HFFc6 (cell line): ENCODE data around the gene SH2D2A. TPM values are rescaled to one million over a fixed set of nuclear protein-coding genes. Genes with fewer than 3 reads are reported as not detected.
A peak's percentile ranks its signal among the peaks of the same experiment; 100 is the strongest.

ENCODE experiments used
- DNase-seq: peaks from one replicate; pipeline ENCODE4 v3.0.0-alpha.2; 2018
- H3K27ac Mint-ChIP-seq: 2 replicates; pipeline ENCODE4 v1.8.0; 2020; ENCODE audit warnings: mild to moderate bottlenecking, mixed read lengths
- H3K27me3 Mint-ChIP-seq: 2 replicates; pipeline ENCODE4 v1.8.0; 2021; ENCODE audit warnings: mild to moderate bottlenecking, moderate library complexity, mixed read lengths; ENCODE audit not compliant: insufficient read depth
- H3K36me3 Mint-ChIP-seq: 2 replicates; pipeline ENCODE4 v1.8.0; 2021; ENCODE audit warnings: low read depth, mixed read lengths
- H3K4me1 Mint-ChIP-seq: 2 replicates; pipeline ENCODE4 v1.8.0; 2020; ENCODE audit warnings: low read depth, mixed read lengths
- H3K4me3 Mint-ChIP-seq: 2 replicates; pipeline ENCODE4 v1.8.0; 2020; ENCODE audit warnings: mild to moderate bottlenecking, moderate library complexity, mixed read lengths
- H3K9me3 Mint-ChIP-seq: 2 replicates; pipeline ENCODE4 v1.8.0; 2020; ENCODE audit warnings: mild to moderate bottlenecking, mixed read lengths
- CTCF ChIP-seq: fragments of 200-600 bp; sonication (generic); IDR thresholded peaks from 2 replicates; pipeline ENCODE4 v1.5.0; 2021; ENCODE audit warnings: antibody characterized with exemption, mild to moderate bottlenecking
- total RNA-seq, 6 experiments: library from RNA; stranded (reverse); fragmentation: NEBNext Ultra II Directional; extraction: Animal tissue kit (Norgen Biotek cat#: 25700); gene quantifications; 2 replicates in 1 of 6; 3 replicates in 5 of 6; pipeline ENCODE4 v1.2.3, GENCODE V29; 2021

Gene SH2D2A
- total RNA-seq, 6 experiments from 2014 or later = 0.09 to 0.17 TPM; not detected in 4

GRCh38 chr1:156822680-156823079 is 6.0 kb upstream of the SH2D2A start:
- no peaks in the 10 kb centered on the region for H3K36me3 Mint-ChIP-seq
- H3K27ac Mint-ChIP-seq = no peak overlapping the region
- TF ChIP-seq CTCF = no peak
- H3K4me1 Mint-ChIP-seq = peaks cover 24% of the 10 kb centered on the region
- no peak overlapping the region for H3K4me3 Mint-ChIP-seq
- H3K27me3 Mint-ChIP-seq = peaks cover 13% of the 10 kb centered on the region
- no peak for DNase-seq
- no peaks in the 10 kb centered on the region for H3K9me3 Mint-ChIP-seq

GRCh38 chr1:156821801-156822200 is 5.2 kb upstream of the SH2D2A start:
- H3K4me1 Mint-ChIP-seq = peaks cover 28% of the 10 kb centered on the region
- H3K27ac Mint-ChIP-seq = no peak overlapping the region
- peaks cover 13% of the 10 kb centered on the region for H3K27me3 Mint-ChIP-seq
- no peak for TF ChIP-seq CTCF
- no peaks in the 10 kb centered on the region for H3K36me3 Mint-ChIP-seq
- no peaks in the 10 kb centered on the region for H3K9me3 Mint-ChIP-seq
- peak; percentile 16 for DNase-seq
- no peak overlapping the region for H3K4me3 Mint-ChIP-seq

- Mint-ChIP-seq H3K36me3 (no peaks in the 10 kb centered on the region), H3K9me3 (no peaks in the 10 kb centered on the region), H3K27ac (no peak overlapping the region), H3K4me1 (peaks cover 43% of the 10 kb centered on the region), H3K27me3 (peaks cover 14% of the 10 kb centered on the region), H3K4me3 (no peak overlapping the region)
- no peak for TF ChIP-seq CTCF
- DNase-seq = no peak
These were observed 656 bp downstream of the SH2D2A start for GRCh38 chr1:156815961-156816422.

GRCh38 chr1:156815307-156815826 is 1.3 kb downstream of the SH2D2A start:
- Mint-ChIP-seq H3K9me3 (no peaks in the 10 kb centered on the region), H3K27me3 (peaks cover 12% of the 10 kb centered on the region), H3K4me3 (peak overlapping the region; percentile 25), H3K36me3 (no peaks in the 10 kb centered on the region), H3K4me1 (peaks cover 43% of the 10 kb centered on the region), H3K27ac (peak overlapping the region; percentile 73)
- TF ChIP-seq CTCF = peak; percentile 52
- peak; percentile 77 for DNase-seq

GRCh38 chr1:156814571-156815260 is 1.9 kb downstream of the SH2D2A start:
- H3K27me3 Mint-ChIP-seq = peaks cover 12% of the 10 kb centered on the region
- TF ChIP-seq CTCF = no peak

More at GRCh38 chr1:156814571-156815260, 1.9 kb downstream of the SH2D2A start:
- Mint-ChIP-seq H3K4me3 (no peak overlapping the region; the same call in 1 of the 2 replicates), H3K9me3 (no peaks in the 10 kb centered on the region), H3K4me1 (peaks cover 43% of the 10 kb centered on the region), H3K27ac (peak overlapping the region; percentile 73; the same call in 1 of the 2 replicates), H3K36me3 (no peaks in the 10 kb centered on the region)
- DNase-seq = no peak
